Fibroblast of lung (primary cell): ENCODE results near the gene FAM47B. TPM values are rescaled to one million over a fixed set of nuclear protein-coding genes. Genes with fewer than 3 reads are reported as not detected.

Experiments
- DNase-seq, 2 donors: peaks; one replicate each; pipeline versions ENCODE4 v3.0.0 to v3.0.0-alpha.2; 2010; ENCODE audit warnings: low read depth in 2 of 2
- H2AFZ ChIP-seq: 2 replicates; pipeline ENCODE4 v1.5.1; 2012; ENCODE audit warnings: low read length, control low read depth, inconsistent platforms
- H3K27ac ChIP-seq: 2 replicates; pipeline ENCODE4 v1.5.1; 2011; ENCODE audit warnings: low read length, control low read depth; ENCODE audit not compliant: insufficient read depth
- H3K27me3 ChIP-seq: 2 replicates; pipeline ENCODE4 v1.5.1; 2011; ENCODE audit warnings: mild to moderate bottlenecking, low read length; ENCODE audit not compliant: control insufficient read depth, insufficient read depth
- H3K36me3 ChIP-seq: 2 replicates; pipeline ENCODE4 v1.5.1; 2011; ENCODE audit warnings: low read length; ENCODE audit not compliant: control insufficient read depth, insufficient read depth
- H3K4me1 ChIP-seq: 2 replicates; pipeline ENCODE4 v1.5.1; 2011; ENCODE audit warnings: low read length; ENCODE audit not compliant: control insufficient read depth, insufficient read depth; ENCODE audit errors: extremely low read depth
- H3K4me2 ChIP-seq: 2 replicates; pipeline ENCODE4 v1.5.1; 2011; ENCODE audit warnings: low read length, control low read depth; ENCODE audit not compliant: insufficient read depth; ENCODE audit errors: extremely low read depth
- H3K4me3 ChIP-seq, 4 experiments: fragments of 200-600 bp in 1 of 4; sonication (generic) in 1 of 4; replicated peaks in 1 of 4; 2 replicates each; pipeline ENCODE4 v1.5.1; 2011 to 2016; ENCODE audit warnings: low read length in 4 of 4, low read depth in 3 of 4, mild to moderate bottlenecking in 3 of 4, control low read depth in 2 of 4, inconsistent platforms in 1 of 4, mixed read lengths in 1 of 4; ENCODE audit not compliant: insufficient read depth in 1 of 4; ENCODE audit errors: control extremely low read depth in 1 of 4
- H3K79me2 ChIP-seq: 2 replicates; pipeline ENCODE4 v1.5.1; 2012; ENCODE audit warnings: mild to moderate bottlenecking, low read length, inconsistent platforms; ENCODE audit not compliant: control insufficient read depth, insufficient read depth
- H3K9ac ChIP-seq: 2 replicates; pipeline ENCODE4 v1.5.1; 2011; ENCODE audit warnings: mild to moderate bottlenecking, low read length, control low read depth; ENCODE audit not compliant: insufficient read depth
- H3K9me3 ChIP-seq: 2 replicates; pipeline ENCODE4 v1.5.1; 2012; ENCODE audit warnings: low read depth, low read length; ENCODE audit not compliant: control insufficient read depth, insufficient read depth
- H4K20me1 ChIP-seq: 2 replicates; pipeline ENCODE4 v1.5.1; 2011; ENCODE audit warnings: low read length; ENCODE audit not compliant: control insufficient read depth, insufficient read depth; ENCODE audit errors: extremely low read depth
- CTCF ChIP-seq, 2 donors: IDR thresholded peaks in 1 of 2; conservative IDR thresholded peaks in 1 of 2; 1 replicate in 1 of 2; 2 replicates in 1 of 2; pipeline ENCODE4 v1.5.1; 2011 to 2012; ENCODE audit warnings: low read length in 2 of 2, control low read depth in 1 of 2, inconsistent platforms in 1 of 2, low read depth in 1 of 2, mild to moderate bottlenecking in 1 of 2
- EZH2 ChIP-seq: IDR thresholded peaks from 2 replicates; pipeline ENCODE4 v1.5.1; 2012; ENCODE audit warnings: low read length, control low read depth, mild to moderate bottlenecking; ENCODE audit errors: missing control alignments
- polyA plus RNA-seq, 2 donors: library from polyadenylated mRNA; depleted of rRNA in 1 of 2; stranded (reverse) in 1 of 2; unstranded in 1 of 2; fragments of >200 nt; gene quantifications; 2 replicates each; pipeline ENCODE4 v1.2.1, GENCODE V29; 2011 to 2012; ENCODE audit warnings: missing spikeins in 1 of 2
- total RNA-seq: library from RNA; depleted of rRNA; stranded (reverse); fragments of >200 nt; gene quantifications from 2 replicates; pipeline ENCODE4 v1.2.1, GENCODE V29; 2014

FAM47B gene
- total and polyA plus RNA-seq, 2 donors (not counting 1 experiment from before 2014, with no cell fraction given) = not detected

- Histone ChIP-seq H3K9ac (no peak overlapping the region), H4K20me1 (no peaks in the 10 kb centered on the region), H3K4me2 (no peak overlapping the region), H3K79me2 (no peaks in the 10 kb centered on the region), H3K4me1 (no peaks in the 10 kb centered on the region), H3K27me3 (no peaks in the 10 kb centered on the region), H3K27ac (no peak overlapping the region), H3K36me3 (no peaks in the 10 kb centered on the region), H2AFZ (no peak overlapping the region), H3K4me3 (no peak overlapping the region), H3K9me3 (no peaks in the 10 kb centered on the region)
- TF ChIP-seq EZH2 (no peak), CTCF (conservative IDR thresholded peaks at IDR 0.05 in 1 of 2, IDR thresholded peaks at IDR 0.05 in 1 of 2; ENCODE audit: low read depth in 1 of 2, low read length in 2 of 2) (no peak)
- DNase-seq = no peak
Observed at GRCh38 chrX:34978171-34978570, 35.6 kb downstream of the FAM47B start.

- no peaks in the 10 kb centered on the region for H3K27me3 ChIP-seq
- no peak overlapping the region for H3K4me2 ChIP-seq
- H3K4me3 ChIP-seq = no peak overlapping the region
- TF ChIP-seq EZH2 (no peak), CTCF (conservative IDR thresholded peaks at IDR 0.05 in 1 of 2, IDR thresholded peaks at IDR 0.05 in 1 of 2; ENCODE audit: low read depth in 1 of 2, low read length in 2 of 2) (no peak)
- no peaks in the 10 kb centered on the region for H3K4me1 ChIP-seq
- no peaks in the 10 kb centered on the region for H4K20me1 ChIP-seq
- H3K79me2 ChIP-seq = no peaks in the 10 kb centered on the region
- no peak for DNase-seq
- no peaks in the 10 kb centered on the region for H3K36me3 ChIP-seq
- no peak overlapping the region for H3K27ac ChIP-seq
- H2AFZ ChIP-seq = no peak overlapping the region
- no peaks in the 10 kb centered on the region for H3K9me3 ChIP-seq
- no peak overlapping the region for H3K9ac ChIP-seq
Observed at GRCh38 chrX:34987646-34988045, 45.0 kb downstream of the FAM47B start.
